ENCODE data around the gene CLCN7. TPM values are rescaled to one million over a fixed set of nuclear protein-coding genes. Genes with fewer than 3 reads are reported as not detected.

The CLCN7 gene
- total RNA-seq, 1 donor from 2014 or later, result 11.5 TPM

- Histone ChIP-seq H3K9me3 (ENCODE audit: low read depth) (no peaks in the 10 kb centered on the region), H3K4me2 (no peak overlapping the region), H3K79me2 (ENCODE audit: low read depth) (no peaks in the 10 kb centered on the region), H3K27ac (no peak overlapping the region), H3K4me1 (peaks cover 6% of the 10 kb centered on the region), H3F3A (ENCODE audit: low read depth) (no peaks in the 10 kb centered on the region), H3K9ac (no peak overlapping the region), H4K20me1 (ENCODE audit: low read depth) (no peaks in the 10 kb centered on the region), H3K4me3 (no peak overlapping the region), H2AFZ (replicated peaks) (no peak overlapping the region), H3K27me3 (no peaks in the 10 kb centered on the region), H3K36me3 (no peaks in the 10 kb centered on the region)
- no peaks in the 10 kb centered on the region for H3K27me3 Mint-ChIP-seq (ENCODE audit: insufficient read depth, low read depth)
- no peaks in the 10 kb centered on the region for H3K36me3 Mint-ChIP-seq
- H3K9me3 Mint-ChIP-seq, result no peaks in the 10 kb centered on the region
- TF ChIP-seq CTCF (IDR thresholded peaks at IDR 0.05) (no peak), EZH2 (IDR thresholded peaks at IDR 0.05) (no peak)
- no peak overlapping the region for H3K4me3 Mint-ChIP-seq
- H3K27ac Mint-ChIP-seq, result no peak overlapping the region
- no peak for DNase-seq (ENCODE audit: low spot score)
- peaks cover 16% of the 10 kb centered on the region for H3K4me1 Mint-ChIP-seq
These were observed 45.8 kb downstream of the CLCN7 start for GRCh38 chr16:1429012-1429411.

GRCh38 chr16:1428511-1428910, 46.3 kb downstream of the CLCN7 start:
- no peaks in the 10 kb centered on the region for H3K9me3 Mint-ChIP-seq
- peak; percentile 55 for TF ChIP-seq CTCF (IDR thresholded peaks at IDR 0.05)
- no peak for TF ChIP-seq EZH2 (IDR thresholded peaks at IDR 0.05)
- Histone ChIP-seq H3K4me1 (peaks cover 6% of the 10 kb centered on the region), H3K27me3 (no peaks in the 10 kb centered on the region), H3K27ac (no peak overlapping the region), H4K20me1 (ENCODE audit: low read depth) (no peaks in the 10 kb centered on the region), H3K4me2 (no peak overlapping the region), H3K9me3 (ENCODE audit: low read depth) (no peaks in the 10 kb centered on the region), H3K36me3 (no peaks in the 10 kb centered on the region), H3K79me2 (ENCODE audit: low read depth) (no peaks in the 10 kb centered on the region), H3K9ac (no peak overlapping the region), H3K4me3 (no peak overlapping the region), H2AFZ (replicated peaks) (peak overlapping the region; percentile 85), H3F3A (ENCODE audit: low read depth) (no peaks in the 10 kb centered on the region)
- no peak overlapping the region for H3K27ac Mint-ChIP-seq
- no peak overlapping the region for H3K4me3 Mint-ChIP-seq
- no peaks in the 10 kb centered on the region for H3K27me3 Mint-ChIP-seq (ENCODE audit: insufficient read depth, low read depth)
- H3K36me3 Mint-ChIP-seq, result no peaks in the 10 kb centered on the region
- H3K4me1 Mint-ChIP-seq, result peaks cover 16% of the 10 kb centered on the region
- peak; percentile 70 for DNase-seq (ENCODE audit: low spot score)

- Histone ChIP-seq H3K4me1 (peaks cover 6% of the 10 kb centered on the region), H3F3A (ENCODE audit: low read depth) (no peaks in the 10 kb centered on the region), H3K9me3 (ENCODE audit: low read depth) (no peaks in the 10 kb centered on the region), H3K4me3 (no peak overlapping the region), H3K36me3 (no peaks in the 10 kb centered on the region), H4K20me1 (ENCODE audit: low read depth) (no peaks in the 10 kb centered on the region), H3K9ac (no peak overlapping the region), H3K27ac (no peak overlapping the region), H2AFZ (replicated peaks) (peak overlapping the region; percentile 85), H3K79me2 (ENCODE audit: low read depth) (no peaks in the 10 kb centered on the region), H3K27me3 (no peaks in the 10 kb centered on the region), H3K4me2 (no peak overlapping the region)
- H3K27ac Mint-ChIP-seq, result no peak overlapping the region
- H3K4me1 Mint-ChIP-seq, result peaks cover 16% of the 10 kb centered on the region
- no peak for TF ChIP-seq EZH2phosphoT487 (IDR thresholded peaks at IDR 0.05)
- TF ChIP-seq CTCF (IDR thresholded peaks at IDR 0.05), result no peak
- no peak for TF ChIP-seq EZH2 (IDR thresholded peaks at IDR 0.05)
- no peak for DNase-seq (ENCODE audit: low spot score)
- no peaks in the 10 kb centered on the region for H3K27me3 Mint-ChIP-seq (ENCODE audit: insufficient read depth, low read depth)
- H3K9me3 Mint-ChIP-seq, result no peaks in the 10 kb centered on the region
- no peaks in the 10 kb centered on the region for H3K36me3 Mint-ChIP-seq
- no peak overlapping the region for H3K4me3 Mint-ChIP-seq
These were observed 47.1 kb downstream of the CLCN7 start for GRCh38 chr16:1427473-1428461.

All from neural progenitor cell (in vitro differentiated cells).